Activated T-cell treated with anti-CD3 and anti-CD28 coated beads, Interleukin-2, amount 50 U/mL, for 24 hours (primary cell): ENCODE measurements around the gene TBX1.

Experiments
- DNase-seq: peaks from one replicate; pipeline ENCODE4 v3.0.0-alpha.2; 2020
- H3K27ac Mint-ChIP-seq: 2 replicates; pipeline ENCODE4 v1.8.0; 2020; ENCODE audit warnings: mild to moderate bottlenecking, mixed read lengths
- H3K27me3 Mint-ChIP-seq: 2 replicates; pipeline ENCODE4 v1.8.0; 2020; ENCODE audit warnings: mixed read lengths
- H3K36me3 Mint-ChIP-seq: 2 replicates; pipeline ENCODE4 v1.8.0; 2020; ENCODE audit warnings: low read depth, mixed read lengths
- H3K4me1 Mint-ChIP-seq: 2 replicates; pipeline ENCODE4 v1.8.0; 2020; ENCODE audit warnings: low read depth, mixed read lengths
- H3K4me3 Mint-ChIP-seq: 2 replicates; pipeline ENCODE4 v1.8.0; 2020; ENCODE audit warnings: mild to moderate bottlenecking, moderate library complexity, mixed read lengths
- H3K9me3 Mint-ChIP-seq: 2 replicates; pipeline ENCODE4 v1.8.0; 2020; ENCODE audit warnings: mixed read lengths

TBX1 gene

GRCh38 chr22:19751497-19752245 is 8.9 kb upstream of the TBX1 start:
- H3K27me3 Mint-ChIP-seq: peaks cover 42% of the 10 kb centered on the region
- H3K36me3 Mint-ChIP-seq: no peaks in the 10 kb centered on the region
- no peak overlapping the region for H3K27ac Mint-ChIP-seq
- H3K4me1 Mint-ChIP-seq: peaks cover 11% of the 10 kb centered on the region
- no peaks in the 10 kb centered on the region for H3K9me3 Mint-ChIP-seq
- H3K4me3 Mint-ChIP-seq: no peak overlapping the region
- DNase-seq: no peak

- Mint-ChIP-seq H3K27ac (no peak overlapping the region), H3K36me3 (no peaks in the 10 kb centered on the region), H3K4me1 (peaks cover 17% of the 10 kb centered on the region), H3K27me3 (peaks cover 55% of the 10 kb centered on the region), H3K9me3 (no peaks in the 10 kb centered on the region), H3K4me3 (no peak overlapping the region)
- no peak for DNase-seq
Measured at GRCh38 chr22:19753090-19753842, 7.3 kb upstream of the TBX1 start.

- H3K36me3 Mint-ChIP-seq: no peaks in the 10 kb centered on the region
- peaks cover 61% of the 10 kb centered on the region for H3K27me3 Mint-ChIP-seq
- H3K9me3 Mint-ChIP-seq: no peaks in the 10 kb centered on the region
Measured at GRCh38 chr22:19753996-19754700, 6.4 kb upstream of the TBX1 start.

DNA sequence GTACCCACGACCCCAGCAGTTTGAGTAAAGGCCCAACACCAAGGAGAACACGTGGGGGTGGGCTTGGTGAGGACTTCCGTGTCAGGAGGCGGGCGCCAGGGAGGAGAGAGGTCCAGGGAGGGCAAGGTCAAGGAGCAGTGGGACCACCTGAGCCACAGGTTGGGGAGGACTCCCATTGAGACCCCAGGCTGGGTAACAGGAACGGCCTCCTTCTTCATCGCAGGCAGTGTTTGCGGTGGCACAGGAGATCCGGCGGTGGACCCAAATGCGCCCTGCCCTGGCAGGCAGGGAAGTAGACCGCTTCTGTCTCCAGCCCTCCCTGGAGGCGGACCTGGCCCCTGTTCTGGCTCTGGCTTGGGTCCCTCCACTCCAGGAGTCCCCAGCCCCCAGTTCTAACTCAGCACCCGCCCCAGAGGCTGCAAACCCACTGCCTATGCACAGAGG is 5.9 kb upstream of the TBX1 start:
- Mint-ChIP-seq H3K36me3 (no peaks in the 10 kb centered on the region), H3K9me3 (no peaks in the 10 kb centered on the region), H3K4me1 (peaks cover 23% of the 10 kb centered on the region), H3K27me3 (peaks cover 66% of the 10 kb centered on the region), H3K27ac (no peak overlapping the region), H3K4me3 (no peak overlapping the region)
- no peak for DNase-seq

More at GRCh38 chr22:19753996-19754700, 6.4 kb upstream of the TBX1 start:
- no peak for DNase-seq
- Mint-ChIP-seq H3K4me3 (no peak overlapping the region), H3K27ac (no peak overlapping the region), H3K4me1 (peaks cover 18% of the 10 kb centered on the region)

- DNase-seq: no peak
- no peak overlapping the region for H3K27ac Mint-ChIP-seq
- peaks cover 71% of the 10 kb centered on the region for H3K27me3 Mint-ChIP-seq
- no peaks in the 10 kb centered on the region for H3K36me3 Mint-ChIP-seq
- H3K4me3 Mint-ChIP-seq: no peak overlapping the region
- no peaks in the 10 kb centered on the region for H3K9me3 Mint-ChIP-seq
- H3K4me1 Mint-ChIP-seq: peaks cover 28% of the 10 kb centered on the region
Measured at GRCh38 chr22:19755145-19755710, 5.3 kb upstream of the TBX1 start.

DNA sequence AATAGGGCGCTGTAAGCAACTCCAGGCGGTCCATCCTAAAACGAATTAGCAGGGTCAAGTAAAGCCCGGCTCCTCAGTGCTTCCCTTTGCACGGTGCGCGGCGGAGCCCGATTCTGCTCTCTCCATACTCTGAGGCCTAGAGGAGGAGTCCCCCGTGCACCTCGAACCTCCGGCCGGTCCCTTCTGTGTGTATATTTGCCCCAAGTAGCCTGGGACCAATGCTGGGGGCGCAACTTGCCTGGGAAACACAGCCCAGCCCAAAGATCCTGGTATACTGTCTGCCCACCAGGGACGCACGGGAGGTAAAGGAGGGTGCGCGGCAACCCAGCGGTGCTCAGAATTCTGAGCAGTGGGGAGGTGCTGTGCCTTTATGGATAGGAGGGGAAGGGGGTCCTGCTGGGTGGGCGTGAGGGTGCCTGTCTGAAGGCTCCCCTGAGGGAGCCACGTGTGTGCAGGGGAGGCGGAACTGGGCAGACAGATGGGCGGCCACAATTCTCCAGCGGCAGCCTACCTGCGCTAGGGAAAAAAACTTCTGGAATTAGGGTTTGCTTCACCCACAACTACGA is 4.8 kb upstream of the TBX1 start:
- H3K4me1 Mint-ChIP-seq: peaks cover 28% of the 10 kb centered on the region
- H3K27me3 Mint-ChIP-seq: peaks cover 72% of the 10 kb centered on the region
- no peaks in the 10 kb centered on the region for H3K9me3 Mint-ChIP-seq
- H3K36me3 Mint-ChIP-seq: no peaks in the 10 kb centered on the region
- no peak overlapping the region for H3K27ac Mint-ChIP-seq
- peak overlapping the region; percentile 40 for H3K4me3 Mint-ChIP-seq
- DNase-seq: no peak

GRCh38 chr22:19756288-19757128 is 4.1 kb upstream of the TBX1 start:
- peaks cover 29% of the 10 kb centered on the region for H3K4me1 Mint-ChIP-seq
- no peak overlapping the region for H3K27ac Mint-ChIP-seq
- H3K27me3 Mint-ChIP-seq: peaks cover 73% of the 10 kb centered on the region
- H3K36me3 Mint-ChIP-seq: no peaks in the 10 kb centered on the region
- peak; percentile 78 for DNase-seq
- H3K4me3 Mint-ChIP-seq: peak overlapping the region; percentile 29
- H3K9me3 Mint-ChIP-seq: no peaks in the 10 kb centered on the region

DNA sequence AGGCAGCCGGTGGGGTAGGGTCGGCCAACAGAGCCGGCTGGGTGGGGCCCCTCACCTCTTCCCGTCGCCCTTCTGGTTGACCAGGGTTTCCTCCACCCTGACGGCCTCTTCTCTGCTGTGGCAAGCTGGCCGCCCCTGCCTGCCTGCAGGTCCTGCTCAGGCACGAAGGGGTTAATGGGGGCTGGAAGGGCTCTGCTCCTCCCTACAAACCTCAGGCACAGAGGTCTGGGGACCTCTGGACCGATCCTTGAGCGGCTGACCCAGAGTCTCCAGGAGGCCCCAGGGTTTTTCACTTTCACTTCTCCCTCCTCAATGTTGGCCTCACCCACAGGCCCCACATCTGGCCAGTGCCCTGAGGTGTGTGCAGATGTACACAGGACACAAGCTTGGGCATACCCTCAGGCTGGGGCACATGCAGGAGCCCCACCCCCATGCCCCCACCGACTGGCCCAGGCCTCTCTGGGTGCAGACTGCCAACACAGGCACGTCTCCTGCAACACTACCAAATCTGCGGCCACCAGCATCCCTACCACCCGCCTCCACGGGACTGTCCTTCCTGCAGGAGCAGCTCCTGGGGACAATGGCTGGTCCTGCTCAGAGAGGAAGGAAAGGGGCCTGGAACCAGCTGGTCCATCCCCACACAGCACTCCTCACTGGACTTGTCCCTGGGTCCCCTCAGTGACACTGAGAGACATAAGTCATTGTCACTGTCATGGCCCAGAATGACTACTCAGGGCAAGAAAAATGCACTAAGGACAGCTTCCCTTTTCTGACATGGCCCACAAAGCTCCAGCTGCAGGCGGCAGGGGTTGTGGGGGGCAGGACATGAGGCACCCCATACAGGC is 3.2 kb upstream of the TBX1 start:
- no peaks in the 10 kb centered on the region for H3K36me3 Mint-ChIP-seq
- DNase-seq: no peak
- peaks cover 82% of the 10 kb centered on the region for H3K27me3 Mint-ChIP-seq
- H3K27ac Mint-ChIP-seq: peak overlapping the region; percentile 53
- peak overlapping the region; percentile 13 for H3K4me3 Mint-ChIP-seq
- H3K4me1 Mint-ChIP-seq: peaks cover 32% of the 10 kb centered on the region
- H3K9me3 Mint-ChIP-seq: no peaks in the 10 kb centered on the region

- Mint-ChIP-seq H3K27ac (peak overlapping the region; percentile 53), H3K4me3 (no peak overlapping the region), H3K9me3 (no peaks in the 10 kb centered on the region), H3K27me3 (peaks cover 82% of the 10 kb centered on the region), H3K36me3 (no peaks in the 10 kb centered on the region), H3K4me1 (peaks cover 32% of the 10 kb centered on the region)
- no peak for DNase-seq
Measured at GRCh38 chr22:19757985-19758895, 2.3 kb upstream of the TBX1 start.

GRCh38 chr22:19758896-19759426 is 1.6 kb upstream of the TBX1 start:
- no peak overlapping the region for H3K4me3 Mint-ChIP-seq
- H3K27ac Mint-ChIP-seq: no peak overlapping the region
- no peaks in the 10 kb centered on the region for H3K9me3 Mint-ChIP-seq
- no peaks in the 10 kb centered on the region for H3K36me3 Mint-ChIP-seq
- H3K4me1 Mint-ChIP-seq: peaks cover 32% of the 10 kb centered on the region
- peaks cover 82% of the 10 kb centered on the region for H3K27me3 Mint-ChIP-seq
- no peak for DNase-seq

DNA sequence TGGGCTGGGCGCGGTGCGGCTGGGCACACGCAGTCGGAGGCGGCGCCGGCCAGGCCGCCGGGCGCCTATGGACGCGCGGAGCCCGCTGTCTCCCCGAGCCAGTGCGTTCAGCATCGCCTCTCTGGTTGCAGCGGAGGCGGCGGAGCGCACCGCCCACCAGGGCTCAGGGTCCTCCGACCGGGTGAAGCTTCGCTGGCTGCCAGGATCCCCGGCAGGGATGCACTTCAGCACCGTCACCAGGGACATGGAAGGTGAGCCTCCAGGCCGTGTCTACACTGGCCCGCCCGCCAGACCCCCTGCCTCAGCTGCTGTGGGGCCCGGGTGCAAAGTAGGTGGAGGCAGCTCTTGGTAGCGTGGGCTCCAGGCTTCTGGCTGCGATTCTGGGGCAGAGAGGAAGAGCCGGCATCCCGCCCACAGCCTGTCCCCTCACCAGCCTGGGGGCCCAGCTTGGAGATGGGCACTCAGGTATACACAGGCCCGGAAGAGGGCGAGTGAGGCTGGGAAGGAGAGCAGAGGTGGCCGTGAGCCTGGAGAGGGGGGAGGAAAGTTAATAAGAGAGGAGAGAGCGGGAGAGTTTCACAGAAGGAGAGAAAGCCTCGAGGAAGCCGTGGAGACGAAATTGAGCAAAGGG is 1.0 kb upstream of the TBX1 start:
- H3K4me3 Mint-ChIP-seq: peak overlapping the region; percentile 67
- H3K27me3 Mint-ChIP-seq: peaks cover 82% of the 10 kb centered on the region
- no peaks in the 10 kb centered on the region for H3K9me3 Mint-ChIP-seq
- peaks cover 32% of the 10 kb centered on the region for H3K4me1 Mint-ChIP-seq
- no peak overlapping the region for H3K27ac Mint-ChIP-seq
- DNase-seq: no peak
- no peaks in the 10 kb centered on the region for H3K36me3 Mint-ChIP-seq
